K562 (cell line): ENCODE data around the gene GOLGA8N. TPM values are rescaled to one million over a fixed set of nuclear protein-coding genes. Genes with fewer than 3 reads are reported as not detected.
"Not testable (repeated sequence)": the region's sequence is repeated elsewhere in the genome, so short reads cannot be mapped to it uniquely, and the experiment has no call there.

ENCODE experiments used
- ATAC-seq: fragments of 200-7000 bp; cut with Tn5 transposase; 3 replicates; pipeline ENCODE4 v1.9.1; 2020; ENCODE audit warnings: moderate library complexity
- BruUV-seq: library from RNA; stranded (reverse); fragments of 400-500 nt; replicated peaks from 2 replicates; lab custom pipeline; 2021; lab: Mats Ljungman, UMichigan
- CTCF ChIA-PET: fragments of 300-600 bp; formaldehyde crosslinking; extraction: SDS; loops from one replicate; lab custom pipeline; 2021; ENCODE audit warnings: low intra/inter-chr PET ratio; lab: Yijun Ruan, JAX
- POLR2A ChIA-PET: fragments of 300-600, 350-650 bp; sonication (Branson Sonifier 250); formaldehyde crosslinking; extraction: SDS; loops from one replicate; lab custom pipeline; 2021; ENCODE audit warnings: antibody characterized with exemption, inconsistent platforms; lab: Yijun Ruan, JAX
- DNase-seq, 4 experiments: peaks; one replicate each; pipeline versions ENCODE4 v3.0.0 to v3.0.0-alpha.2; 2011 to 2018; ENCODE audit warnings: low spot score in 3 of 4, mixed read lengths in 3 of 4; ENCODE audit errors: extremely low read depth in 1 of 4
- FAIRE-seq: peaks from 2 replicates; lab custom pipeline; 2011; peaks lifted over from hg19 to GRCh38; lab: Jason Lieb, UNC
- H2AFZ ChIP-seq: 2 replicates; pipeline ENCODE4 v1.6.0; 2011; ENCODE audit warnings: low read depth, low read length, control low read depth, inconsistent platforms
- H3K27ac ChIP-seq: fragments of 200-600 bp; 3 replicates; pipeline ENCODE4 v1.8.0; 2011; ENCODE audit warnings: low read depth, mild to moderate bottlenecking, control low read depth, inconsistent platforms, low read length, moderate library complexity, mixed read lengths; ENCODE audit errors: extremely low read depth
- H3K27me3 ChIP-seq, 2 experiments: fragments of 300-600 bp in 1 of 2; 2 replicates in 1 of 2; 3 replicates in 1 of 2; pipeline versions ENCODE4 v1.6.0 to v1.8.0; 2011; ENCODE audit warnings: inconsistent platforms in 2 of 2, low read length in 2 of 2, mild to moderate bottlenecking in 1 of 2, mixed read lengths in 1 of 2, moderate library complexity in 1 of 2; ENCODE audit not compliant: control insufficient read depth in 2 of 2, insufficient read depth in 2 of 2
- H3K36me3 ChIP-seq: fragments of 300-600 bp; 3 replicates; pipeline ENCODE4 v1.8.0; 2011; ENCODE audit warnings: mild to moderate bottlenecking, low read length, inconsistent platforms; ENCODE audit not compliant: control insufficient read depth, insufficient read depth
- H3K4me1 ChIP-seq, 2 experiments: fragments of 200-600 bp in 1 of 2; replicated peaks in 1 of 2; 2 replicates in 1 of 2; 3 replicates in 1 of 2; pipeline versions ENCODE4 v1.5.1 to v1.8.0; 2011; ENCODE audit warnings: inconsistent platforms in 2 of 2, low read length in 2 of 2, mild to moderate bottlenecking in 1 of 2, mixed read lengths in 1 of 2, moderate library complexity in 1 of 2; ENCODE audit not compliant: control insufficient read depth in 2 of 2, insufficient read depth in 2 of 2
- H3K4me2 ChIP-seq: 2 replicates; pipeline ENCODE4 v1.6.1; 2011; ENCODE audit warnings: low read length, control low read depth, inconsistent platforms, mixed read lengths; ENCODE audit not compliant: insufficient read depth
- H3K4me3 ChIP-seq: fragments of 200-600 bp; sonication (generic), shearing (Covaris generic); 2 replicates; pipeline ENCODE4 v1.5.1; 2016; ENCODE audit warnings: control low read depth, inconsistent platforms
- H3K79me2 ChIP-seq: fragments of 200-600 bp; 3 replicates; pipeline ENCODE4 v1.8.0; 2011; ENCODE audit warnings: low read length, inconsistent platforms; ENCODE audit not compliant: control insufficient read depth, insufficient read depth
- H3K9ac ChIP-seq, 2 experiments: 2 replicates each; pipeline versions ENCODE4 v1.6.0 to v1.6.1; 2011; ENCODE audit warnings: low read depth in 2 of 2, low read length in 2 of 2, control low read depth in 1 of 2, inconsistent platforms in 1 of 2, mild to moderate bottlenecking in 1 of 2, mixed read lengths in 1 of 2; ENCODE audit not compliant: insufficient read depth in 1 of 2
- H3K9me1 ChIP-seq: one replicate; pipeline ENCODE4 v1.6.0; 2011; ENCODE audit warnings: inconsistent platforms, mild to moderate bottlenecking, low read length, moderate library complexity; ENCODE audit not compliant: control insufficient read depth, insufficient read depth
- H3K9me3 ChIP-seq: replicated peaks from 2 replicates; pipeline ENCODE4 v1.5.1; 2011; ENCODE audit warnings: low read depth, low read length, inconsistent platforms; ENCODE audit not compliant: control insufficient read depth, insufficient read depth
- H4K20me1 ChIP-seq: replicated peaks from 2 replicates; pipeline ENCODE4 v1.6.1; 2011; ENCODE audit warnings: low read length, inconsistent platforms, mixed read lengths; ENCODE audit not compliant: control insufficient read depth, insufficient read depth
- MAFF ChIP-seq: IDR thresholded peaks from 2 replicates; pipeline ENCODE4 v1.6.1; 2012; ENCODE audit warnings: low read length, improper control_type of control experiment
- MAFK ChIP-seq: IDR thresholded peaks from 2 replicates; pipeline ENCODE4 v1.6.1; 2011; ENCODE audit warnings: low read length, improper control_type of control experiment
- WGBS: fragments of 100-300 bp; shearing (Covaris generic); methylation state at CpG from one replicate; pipeline ENCODE4 v1.1.6; 2016; ENCODE audit warnings: low coverage, mixed read lengths; ENCODE audit not compliant: insufficient coverage; ENCODE audit errors: missing lambda C conversion rate; 5-methylcytosine and 5-hydroxymethylcytosine counted together
- in situ Hi-C: fragments of 300-500 bp; cut with MboI; formaldehyde crosslinking; loops from 4 replicates; pipeline ENCODE4 v1.15.0; 2018; ENCODE audit warnings: inconsistent platforms, mixed read lengths
- intact Hi-C: fragments of 100-400 bp; cut with micrococcal nuclease; formaldehyde crosslinking; loops from 2 replicates; pipeline ENCODE4 v1.14.2; 2022
- polyA plus RNA-seq, 8 experiments: library from polyadenylated mRNA; depleted of rRNA in 4 of 8; stranded (reverse) in 5 of 8; unstranded in 3 of 8; fragments of >200 nt; fragmentation: Nextera tagmentation in 2 of 8; fragmentation: Illumina TruSeq in 1 of 8; extraction: Ambion mirVana in 2 of 8; extraction: Trizol in 1 of 8; gene quantifications; 2 replicates each; pipeline versions ENCODE4 v1.2.1 to v1.2.3, GENCODE V29; 2011 to 2014; ENCODE audit warnings: inconsistent platforms in 1 of 8, missing spikeins in 1 of 8
- total RNA-seq, 7 experiments: library from RNA; depleted of rRNA in 6 of 7; stranded (reverse); fragments of >200 nt in 6 of 7; fragmentation: Illumina TruSeq in 2 of 7; extraction: Trizol in 2 of 7; gene quantifications; 2 replicates each; pipeline versions ENCODE4 v1.2.1 to v1.2.3, GENCODE V29; 2011 to 2021; ENCODE audit warnings: low replicate concordance in 1 of 7

Gene GOLGA8N
- total and polyA plus RNA-seq, 9 of the 15 experiments (the other 6 are each of a cell fraction or from before 2014, with no cell fraction given) = 0.01 to 4.5 (median 0.24) TPM

DNA sequence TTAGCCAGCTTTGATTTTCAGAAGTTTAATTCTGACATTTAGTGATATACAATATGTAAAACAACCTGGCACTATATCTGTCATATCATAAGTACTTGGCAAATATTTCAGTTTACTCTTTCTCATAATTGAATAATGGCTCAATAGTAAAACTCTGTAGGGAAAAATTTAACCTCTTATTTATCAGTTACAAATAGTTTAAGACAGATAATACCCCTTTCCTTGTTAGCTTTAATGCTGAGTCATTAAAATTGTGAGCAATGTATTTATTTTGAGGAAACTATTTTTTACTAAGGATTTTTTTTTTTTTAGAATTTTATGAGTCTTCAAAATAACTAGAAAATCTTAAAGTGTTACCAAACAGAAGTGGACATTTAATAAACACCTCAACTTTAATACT, 38.7 kb upstream of the GOLGA8N start:
- intact Hi-C loops = not testable (repeated sequence)

GRCh38 chr15:32562198-32562597, 31.1 kb upstream of the GOLGA8N start:
- H2AFZ ChIP-seq, BruUV-seq, H3K27ac ChIP-seq, H3K4me1 ChIP-seq, H3K4me3 ChIP-seq, H3K27me3 ChIP-seq, DNase-seq, intact Hi-C loops, H3K9ac ChIP-seq, FAIRE-seq, H3K9me3 ChIP-seq, H3K4me2 ChIP-seq, H3K79me2 ChIP-seq, H4K20me1 ChIP-seq, in situ Hi-C loops, POLR2A ChIA-PET, ATAC-seq, H3K9me1 ChIP-seq, H3K36me3 ChIP-seq, CTCF ChIA-PET: not testable (repeated sequence)
- 65% methylated on average over 3 of the region's 6 CpGs for WGBS

More for the DNA sequence above, 38.7 kb upstream of the GOLGA8N start:
- H3K36me3 ChIP-seq, H4K20me1 ChIP-seq, H3K27ac ChIP-seq, H3K9me1 ChIP-seq, H3K4me3 ChIP-seq, H3K27me3 ChIP-seq, H2AFZ ChIP-seq, H3K4me2 ChIP-seq, in situ Hi-C loops, H3K9ac ChIP-seq, BruUV-seq, H3K79me2 ChIP-seq, DNase-seq, ATAC-seq, FAIRE-seq, H3K9me3 ChIP-seq, CTCF ChIA-PET, POLR2A ChIA-PET, H3K4me1 ChIP-seq: not testable (repeated sequence)
- peak; percentile 26; the same call in 1 of the 2 replicates for TF ChIP-seq MAFF
- peak; percentile 32; the same call in 1 of the 2 replicates for TF ChIP-seq MAFK

GRCh38 chr15:32568988-32569387, 24.3 kb upstream of the GOLGA8N start:
- FAIRE-seq, H3K4me3 ChIP-seq, H3K9me1 ChIP-seq, H3K79me2 ChIP-seq, in situ Hi-C loops, H3K27me3 ChIP-seq, H4K20me1 ChIP-seq, H3K9ac ChIP-seq, CTCF ChIA-PET, intact Hi-C loops, H3K4me2 ChIP-seq, POLR2A ChIA-PET, H3K9me3 ChIP-seq, H2AFZ ChIP-seq, ATAC-seq, H3K4me1 ChIP-seq, DNase-seq, H3K36me3 ChIP-seq, H3K27ac ChIP-seq, BruUV-seq: not testable (repeated sequence)
- 0% methylated on average over 1 of the region's 3 CpGs for WGBS

- not testable (repeated sequence) for ATAC-seq
Measured at GRCh38 chr15:32578482-32578881, 14.8 kb upstream of the GOLGA8N start.

More at GRCh38 chr15:32578482-32578881, 14.8 kb upstream of the GOLGA8N start:
- H3K9me1 ChIP-seq, DNase-seq, H3K27ac ChIP-seq, FAIRE-seq, H3K27me3 ChIP-seq, H3K4me3 ChIP-seq, H2AFZ ChIP-seq, intact Hi-C loops, H3K36me3 ChIP-seq, in situ Hi-C loops, H3K4me2 ChIP-seq, H3K9me3 ChIP-seq, H3K9ac ChIP-seq, CTCF ChIA-PET, H4K20me1 ChIP-seq, H3K4me1 ChIP-seq, H3K79me2 ChIP-seq, POLR2A ChIA-PET, BruUV-seq: not testable (repeated sequence)
- WGBS = 7% methylated on average over 1 of the region's 4 CpGs
